Mesothelial cell of epicardium (in vitro differentiated cells): ENCODE measurements around the gene HNRNPLL. TPM values are rescaled to one million over a fixed set of nuclear protein-coding genes. Genes with fewer than 3 reads are reported as not detected.

Source experiments
- DNase-seq, 2 experiments: peaks; one replicate each; pipeline ENCODE4 v3.0.0; 2021; ENCODE audit warnings: low spot score in 2 of 2; ENCODE audit not compliant: unreplicated experiment in 2 of 2
- H3K27ac Mint-ChIP-seq: 2 replicates; pipeline ENCODE4 v1.8.0; 2021; ENCODE audit warnings: mixed read lengths
- H3K27me3 Mint-ChIP-seq: 2 replicates; pipeline ENCODE4 v1.8.0; 2021; ENCODE audit warnings: low read depth, mixed read lengths
- H3K36me3 Mint-ChIP-seq: 2 replicates; pipeline ENCODE4 v1.8.0; 2021; ENCODE audit warnings: mixed read lengths
- H3K4me1 Mint-ChIP-seq: 2 replicates; pipeline ENCODE4 v1.8.0; 2021; ENCODE audit warnings: mixed read lengths
- H3K4me3 Mint-ChIP-seq: 2 replicates; pipeline ENCODE4 v1.8.0; 2021; ENCODE audit warnings: mild to moderate bottlenecking, moderate library complexity, mixed read lengths
- H3K9me3 Mint-ChIP-seq: 2 replicates; pipeline ENCODE4 v1.8.0; 2021; ENCODE audit warnings: mixed read lengths
- CTCF ChIP-seq: fragments of 200-600 bp; sonication (generic); IDR thresholded peaks from one replicate; pipeline ENCODE4 v1.5.0; 2021; ENCODE audit warnings: antibody characterized with exemption; ENCODE audit not compliant: unreplicated experiment
- total RNA-seq: library from RNA; stranded (reverse); gene quantifications from 3 replicates; pipeline ENCODE4 v1.2.1, GENCODE V29; 2021

HNRNPLL gene
- total RNA-seq, 1 donor from 2014 or later = 80.7 TPM

GRCh38 chr2:38528008-38528442 is 74.7 kb downstream of the HNRNPLL start:
- TF ChIP-seq CTCF = no peak
- H3K4me1 Mint-ChIP-seq = peaks cover 22% of the 10 kb centered on the region
- peak overlapping the region; percentile 59 for H3K4me3 Mint-ChIP-seq
- H3K9me3 Mint-ChIP-seq = no peaks in the 10 kb centered on the region
- H3K27ac Mint-ChIP-seq = no peak overlapping the region
- peaks cover 4% of the 10 kb centered on the region for H3K27me3 Mint-ChIP-seq
- H3K36me3 Mint-ChIP-seq = no peaks in the 10 kb centered on the region
- no peak for DNase-seq

- peak overlapping the region; percentile 45 for H3K27ac Mint-ChIP-seq
- peaks cover 3% of the 10 kb centered on the region for H3K27me3 Mint-ChIP-seq
- no peak for DNase-seq
- no peaks in the 10 kb centered on the region for H3K9me3 Mint-ChIP-seq
- H3K4me1 Mint-ChIP-seq = peaks cover 27% of the 10 kb centered on the region
- TF ChIP-seq CTCF = no peak
- H3K4me3 Mint-ChIP-seq = peak overlapping the region; percentile 59
- no peaks in the 10 kb centered on the region for H3K36me3 Mint-ChIP-seq
These were observed 75.3 kb downstream of the HNRNPLL start for GRCh38 chr2:38527338-38528007.

- no peak for TF ChIP-seq CTCF
- H3K9me3 Mint-ChIP-seq = no peaks in the 10 kb centered on the region
- no peak overlapping the region for H3K4me3 Mint-ChIP-seq
- DNase-seq = no peak
- H3K36me3 Mint-ChIP-seq = no peaks in the 10 kb centered on the region
- H3K27me3 Mint-ChIP-seq = peaks cover 1% of the 10 kb centered on the region
- H3K27ac Mint-ChIP-seq = no peak overlapping the region
- H3K4me1 Mint-ChIP-seq = peaks cover 27% of the 10 kb centered on the region
These were observed 76.5 kb downstream of the HNRNPLL start for GRCh38 chr2:38526195-38526594.

GRCh38 chr2:38524580-38524979 is 78.1 kb downstream of the HNRNPLL start:
- Mint-ChIP-seq H3K36me3 (no peaks in the 10 kb centered on the region), H3K4me1 (peaks cover 27% of the 10 kb centered on the region), H3K27me3 (no peaks in the 10 kb centered on the region), H3K9me3 (no peaks in the 10 kb centered on the region), H3K27ac (no peak overlapping the region), H3K4me3 (no peak overlapping the region)
- TF ChIP-seq CTCF = no peak
- DNase-seq = no peak

- Mint-ChIP-seq H3K27me3 (no peaks in the 10 kb centered on the region), H3K9me3 (no peaks in the 10 kb centered on the region), H3K4me3 (no peak overlapping the region), H3K27ac (no peak overlapping the region), H3K4me1 (peaks cover 27% of the 10 kb centered on the region), H3K36me3 (no peaks in the 10 kb centered on the region)
- no peak for DNase-seq
- no peak for TF ChIP-seq CTCF
These were observed 78.8 kb downstream of the HNRNPLL start for GRCh38 chr2:38523728-38524437.
